ENCODE measurements around the gene EPHA1.
A peak's percentile ranks its signal among the peaks of the same experiment; 100 is the strongest.

The EPHA1 gene

DNA sequence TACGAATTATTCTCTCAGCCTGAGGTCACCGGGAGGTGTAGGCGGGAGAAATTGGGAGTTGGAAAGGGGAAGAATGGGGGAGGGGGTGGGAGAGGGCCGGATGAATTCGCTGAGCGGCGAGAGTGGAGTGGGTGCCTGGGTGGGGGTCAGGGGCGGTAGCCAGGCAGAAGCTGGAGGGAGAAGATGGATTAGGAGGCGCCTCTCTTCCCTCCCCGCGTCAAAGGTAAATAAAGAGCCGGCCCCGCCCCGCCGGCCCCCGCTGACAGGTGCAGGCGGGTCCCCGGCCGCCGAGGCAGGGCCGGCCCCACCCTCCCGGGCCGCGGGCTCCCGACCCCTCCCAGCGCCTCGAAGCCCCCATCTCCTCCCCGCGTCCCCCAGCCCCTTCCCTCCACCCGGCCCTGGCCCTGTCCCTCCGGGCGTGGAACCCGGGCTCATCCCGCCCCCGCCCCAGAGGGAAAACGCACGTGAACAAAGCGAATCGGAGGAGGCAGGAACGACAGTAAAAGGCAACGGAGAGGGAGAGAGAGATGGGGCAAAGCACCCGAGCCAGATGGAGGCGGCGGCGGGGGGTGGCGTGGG is 47.0 kb downstream of the EPHA1 start:
- Histone ChIP-seq H3K4me1 (ENCODE audit: control insufficient read depth, insufficient read depth, low read length) (no peaks in the 10 kb centered on the region), H3K4me3 (ENCODE audit: low read length) (peak overlapping the region; percentile 81), H3K9ac (ENCODE audit: low read length) (no peak overlapping the region), H3K27me3 (replicated peaks; ENCODE audit: control insufficient read depth, insufficient read depth, low read length) (peaks cover 8% of the 10 kb centered on the region), H3K9me3 (ENCODE audit: control insufficient read depth, low read length) (no peaks in the 10 kb centered on the region), H3K36me3 (ENCODE audit: control insufficient read depth, insufficient read depth, low read length, severe bottlenecking) (no peaks in the 10 kb centered on the region)
- DNase-seq (ENCODE audit: low read depth), result peak; percentile 25

DNA sequence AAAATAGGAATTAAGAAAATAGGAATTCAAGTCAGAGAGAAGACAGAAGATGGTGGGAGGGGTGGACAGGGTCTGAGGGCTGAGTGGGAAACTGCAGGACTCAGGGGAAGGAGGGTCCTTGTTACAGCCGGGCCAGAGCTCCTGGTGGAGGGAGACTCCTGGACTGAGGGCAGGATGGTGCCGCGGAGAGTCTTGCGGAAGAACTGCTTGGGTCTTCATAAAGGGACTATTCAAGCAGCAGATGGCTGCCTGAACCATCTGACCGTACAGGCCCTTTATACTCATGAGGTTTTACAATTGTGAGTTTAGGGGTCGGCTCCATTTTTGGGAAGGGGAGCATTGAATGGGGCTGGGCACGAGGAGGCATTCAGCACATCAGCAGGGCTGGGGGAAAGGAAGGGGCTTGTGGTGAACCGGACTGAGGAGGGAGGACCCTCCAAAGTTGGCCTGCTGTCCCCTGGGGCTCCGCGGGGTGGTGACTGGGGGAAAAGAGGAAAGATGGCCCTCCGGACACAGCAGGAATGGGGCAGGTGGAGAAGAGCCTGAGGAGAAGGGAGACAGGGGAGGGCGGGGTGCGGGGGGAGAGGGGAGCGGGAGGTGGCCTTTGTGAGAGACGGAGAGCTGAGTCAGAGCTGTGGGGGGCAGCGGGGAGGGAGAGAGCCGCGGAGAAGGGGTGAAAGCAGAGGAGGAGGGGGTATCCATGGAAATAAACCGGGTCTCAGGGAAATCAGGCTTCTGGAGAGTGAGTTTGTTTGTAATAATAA is 47.7 kb downstream of the EPHA1 start:
- Histone ChIP-seq H3K4me3 (ENCODE audit: low read length) (no peak overlapping the region), H3K9me3 (ENCODE audit: control insufficient read depth, low read length) (no peaks in the 10 kb centered on the region), H3K27me3 (replicated peaks; ENCODE audit: control insufficient read depth, insufficient read depth, low read length) (peaks cover 8% of the 10 kb centered on the region), H3K4me1 (ENCODE audit: control insufficient read depth, insufficient read depth, low read length) (no peaks in the 10 kb centered on the region), H3K36me3 (ENCODE audit: control insufficient read depth, insufficient read depth, low read length, severe bottlenecking) (no peaks in the 10 kb centered on the region), H3K9ac (ENCODE audit: low read length) (no peak overlapping the region)
- DNase-seq (ENCODE audit: low read depth), result no peak

DNA sequence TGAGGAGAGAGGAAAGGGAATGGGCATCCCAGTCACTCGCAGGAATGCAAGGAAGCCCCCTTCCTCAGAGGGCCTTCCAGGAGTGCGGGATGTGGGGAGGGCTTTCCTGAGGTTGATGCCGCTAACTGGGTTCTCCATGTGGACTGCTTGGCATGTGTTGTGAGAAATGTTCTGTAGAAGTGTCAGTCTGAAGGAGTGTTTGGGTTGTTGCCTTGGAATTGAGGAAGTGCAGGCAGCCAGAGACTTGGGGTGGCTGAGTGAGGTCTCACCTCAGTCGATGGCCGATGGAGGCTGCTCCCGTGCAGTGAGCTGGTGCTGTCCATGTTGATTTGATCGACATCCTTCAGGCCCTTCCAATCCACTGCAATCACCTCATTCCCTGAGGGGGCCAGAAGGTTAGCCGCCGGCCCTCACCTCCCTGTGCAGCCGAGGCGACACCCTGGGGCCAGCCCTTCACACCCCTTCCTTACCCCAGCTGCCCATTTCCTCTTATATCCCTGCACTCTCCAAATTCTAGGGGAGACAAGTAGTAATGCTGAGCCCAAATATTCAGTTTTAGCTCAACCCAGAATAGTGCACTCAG is 48.8 kb downstream of the EPHA1 start:
- H3K27me3 ChIP-seq (replicated peaks; ENCODE audit: control insufficient read depth, insufficient read depth, low read length), result peaks cover 8% of the 10 kb centered on the region
- H3K9ac ChIP-seq (ENCODE audit: low read length), result no peak overlapping the region
- H3K4me1 ChIP-seq (ENCODE audit: control insufficient read depth, insufficient read depth, low read length), result no peaks in the 10 kb centered on the region
- no peak overlapping the region for H3K4me3 ChIP-seq (ENCODE audit: low read length)
- no peak for DNase-seq (ENCODE audit: low read depth)
- no peaks in the 10 kb centered on the region for H3K36me3 ChIP-seq (ENCODE audit: control insufficient read depth, insufficient read depth, low read length, severe bottlenecking)
- H3K9me3 ChIP-seq (ENCODE audit: control insufficient read depth, low read length), result no peaks in the 10 kb centered on the region

DNA sequence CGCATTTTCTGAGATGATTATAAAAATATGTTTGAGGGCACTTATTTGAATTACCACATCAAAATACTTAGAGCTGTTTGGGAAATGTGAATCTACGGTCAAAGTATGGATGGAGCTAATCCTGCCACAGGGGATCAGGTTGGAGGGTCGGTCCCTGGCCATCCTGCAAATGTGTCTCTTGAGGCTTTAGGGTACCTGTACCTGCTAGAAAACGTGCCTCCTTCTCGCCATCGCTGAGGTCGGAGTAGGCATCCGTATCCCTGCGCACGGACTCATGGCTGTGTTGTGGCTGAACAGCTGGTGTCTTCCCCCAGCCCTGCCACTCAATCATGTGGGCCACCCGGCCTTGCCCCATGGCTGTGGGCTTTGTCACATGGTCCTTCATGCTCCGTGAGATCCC is 50.0 kb downstream of the EPHA1 start:
- Histone ChIP-seq H3K9me3 (ENCODE audit: control insufficient read depth, low read length) (no peaks in the 10 kb centered on the region), H3K4me1 (ENCODE audit: control insufficient read depth, insufficient read depth, low read length) (no peaks in the 10 kb centered on the region), H3K4me3 (ENCODE audit: low read length) (no peak overlapping the region), H3K27me3 (replicated peaks; ENCODE audit: control insufficient read depth, insufficient read depth, low read length) (peaks cover 11% of the 10 kb centered on the region), H3K9ac (ENCODE audit: low read length) (no peak overlapping the region), H3K36me3 (ENCODE audit: control insufficient read depth, insufficient read depth, low read length, severe bottlenecking) (no peaks in the 10 kb centered on the region)
- DNase-seq (ENCODE audit: low read depth), result no peak

DNA sequence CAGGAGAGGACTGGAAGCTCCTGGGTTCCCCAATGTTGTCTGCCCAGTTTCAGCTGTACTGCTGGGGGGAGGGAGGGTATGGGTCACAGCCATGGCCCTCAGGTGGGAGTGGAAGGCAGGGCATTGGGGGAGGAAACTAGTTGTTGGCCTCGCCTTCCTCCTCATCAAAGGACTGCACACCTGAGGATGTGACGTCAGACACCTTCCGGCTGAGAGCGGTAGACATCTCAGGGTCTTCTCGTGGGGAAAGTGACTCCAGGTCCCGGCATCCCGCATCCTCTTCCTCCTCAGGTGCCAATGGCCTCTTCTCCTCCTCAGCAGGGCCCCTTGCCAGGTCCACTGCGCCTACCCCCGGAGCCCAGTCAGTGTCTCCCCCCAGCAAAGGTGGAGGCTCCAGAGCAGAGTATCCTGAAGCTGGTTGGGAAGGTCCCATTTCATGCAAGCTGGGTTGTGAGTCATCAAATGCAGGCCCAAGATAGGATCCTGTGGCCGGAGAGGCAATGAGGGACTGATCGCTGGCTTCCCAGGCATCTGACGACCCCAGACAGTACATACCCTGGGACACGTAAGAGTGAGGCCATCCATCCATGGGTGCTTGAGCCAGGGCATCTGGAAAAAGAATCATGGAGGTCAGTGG is 52.1 kb downstream of the EPHA1 start:
- Histone ChIP-seq H3K4me1 (ENCODE audit: control insufficient read depth, insufficient read depth, low read length) (no peaks in the 10 kb centered on the region), H3K9me3 (ENCODE audit: control insufficient read depth, low read length) (no peaks in the 10 kb centered on the region), H3K9ac (ENCODE audit: low read length) (no peak overlapping the region), H3K4me3 (ENCODE audit: low read length) (no peak overlapping the region), H3K27me3 (replicated peaks; ENCODE audit: control insufficient read depth, insufficient read depth, low read length) (peaks cover 4% of the 10 kb centered on the region), H3K36me3 (ENCODE audit: control insufficient read depth, insufficient read depth, low read length, severe bottlenecking) (no peaks in the 10 kb centered on the region)
- no peak for DNase-seq (ENCODE audit: low read depth)

DNA sequence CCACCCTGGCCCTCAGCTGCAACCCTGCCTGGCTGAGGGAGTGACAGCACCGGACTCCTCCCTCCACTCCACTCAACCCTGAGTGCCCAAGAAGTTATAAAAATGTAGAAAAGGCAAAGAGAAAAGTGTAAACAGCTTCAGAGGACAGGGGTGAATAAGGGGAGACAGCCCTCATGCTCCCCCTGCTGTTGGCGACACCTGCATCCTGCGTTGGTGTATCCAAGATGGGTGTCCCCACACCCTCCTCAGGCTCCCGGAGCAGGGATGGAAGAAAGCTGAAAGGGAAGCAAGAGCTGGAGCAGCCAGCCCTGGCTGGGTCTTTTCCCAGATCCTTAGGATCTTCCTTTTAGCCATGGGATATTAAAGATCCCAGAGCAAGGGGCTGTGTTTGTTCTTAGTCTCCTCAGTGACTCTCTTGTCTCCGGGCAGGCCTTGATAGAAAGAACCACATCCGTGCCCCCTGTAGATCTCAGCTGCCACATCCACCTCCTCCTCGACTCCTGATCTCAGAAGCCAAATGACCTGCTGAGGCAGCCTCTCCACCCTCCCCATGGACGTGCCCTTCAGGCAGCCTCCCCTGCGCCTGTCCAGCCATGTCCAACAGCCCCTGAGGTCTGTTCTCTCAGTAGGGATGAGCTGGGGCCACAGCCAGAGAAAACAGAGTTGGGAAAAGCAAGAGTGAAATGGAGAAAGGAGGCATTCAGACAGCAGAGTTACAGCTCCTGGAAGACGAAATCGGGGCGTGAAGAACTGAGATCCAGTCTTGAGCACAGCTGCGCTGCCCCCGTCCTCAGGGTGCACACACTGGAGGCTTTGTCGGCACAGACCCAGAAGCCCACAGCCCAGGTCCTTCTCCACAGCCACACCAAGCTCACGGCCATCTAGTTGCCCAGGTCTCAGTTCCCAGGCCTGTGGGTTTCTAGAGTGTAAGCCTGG is 52.9 kb downstream of the EPHA1 start:
- Histone ChIP-seq H3K27me3 (replicated peaks; ENCODE audit: control insufficient read depth, insufficient read depth, low read length) (peaks cover 9% of the 10 kb centered on the region), H3K9me3 (ENCODE audit: control insufficient read depth, low read length) (no peaks in the 10 kb centered on the region), H3K4me1 (ENCODE audit: control insufficient read depth, insufficient read depth, low read length) (no peaks in the 10 kb centered on the region), H3K9ac (ENCODE audit: low read length) (no peak overlapping the region), H3K4me3 (ENCODE audit: low read length) (no peak overlapping the region), H3K36me3 (ENCODE audit: control insufficient read depth, insufficient read depth, low read length, severe bottlenecking) (no peaks in the 10 kb centered on the region)
- no peak for DNase-seq (ENCODE audit: low read depth)

DNA sequence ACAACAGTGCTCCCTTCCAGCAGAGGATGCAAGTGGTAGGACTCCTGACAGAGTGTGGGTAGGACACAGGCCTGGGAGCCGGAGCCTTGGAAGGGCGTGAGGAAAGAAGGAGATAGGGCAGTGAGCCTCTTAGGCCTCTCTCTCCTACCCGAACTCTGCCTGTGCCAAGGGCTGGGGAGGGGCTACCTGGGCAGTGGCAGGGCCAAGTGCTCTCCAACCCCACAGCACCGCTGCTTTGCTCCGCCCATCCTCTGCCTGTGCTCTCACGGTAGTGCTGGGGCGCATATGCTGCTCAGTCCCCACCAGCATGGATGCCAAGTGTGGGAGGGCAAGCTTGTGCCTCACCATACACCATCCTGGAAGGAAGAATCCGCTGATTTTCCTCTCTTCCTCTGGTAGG is 53.7 kb downstream of the EPHA1 start:
- peaks cover 15% of the 10 kb centered on the region for H3K27me3 ChIP-seq (replicated peaks; ENCODE audit: control insufficient read depth, insufficient read depth, low read length)
- no peak overlapping the region for H3K9ac ChIP-seq (ENCODE audit: low read length)
- no peak overlapping the region for H3K4me3 ChIP-seq (ENCODE audit: low read length)
- no peaks in the 10 kb centered on the region for H3K4me1 ChIP-seq (ENCODE audit: control insufficient read depth, insufficient read depth, low read length)
- no peak for DNase-seq (ENCODE audit: low read depth)
- no peaks in the 10 kb centered on the region for H3K9me3 ChIP-seq (ENCODE audit: control insufficient read depth, low read length)
- no peaks in the 10 kb centered on the region for H3K36me3 ChIP-seq (ENCODE audit: control insufficient read depth, insufficient read depth, low read length, severe bottlenecking)

DNA sequence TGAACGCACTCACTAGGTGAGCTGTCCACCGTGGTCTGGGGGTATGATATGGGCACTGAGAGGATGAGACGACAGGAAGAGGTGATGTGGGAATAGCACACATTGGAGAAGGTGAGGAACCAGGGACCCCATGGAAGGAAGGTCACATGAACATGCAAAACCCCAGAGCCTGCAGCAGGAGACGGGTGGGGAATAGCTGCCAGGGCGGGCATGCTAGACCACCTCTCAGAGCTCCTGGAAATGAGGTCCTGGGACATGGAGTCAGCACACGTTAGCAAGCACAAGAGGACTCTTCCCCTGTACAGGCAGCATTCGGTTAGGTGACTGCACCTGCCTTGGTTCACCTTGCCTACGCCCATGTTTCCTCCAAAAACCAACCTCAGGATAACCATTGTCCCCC is 54.3 kb downstream of the EPHA1 start:
- Histone ChIP-seq H3K36me3 (ENCODE audit: control insufficient read depth, insufficient read depth, low read length, severe bottlenecking) (no peaks in the 10 kb centered on the region), H3K27me3 (replicated peaks; ENCODE audit: control insufficient read depth, insufficient read depth, low read length) (peaks cover 21% of the 10 kb centered on the region), H3K4me1 (ENCODE audit: control insufficient read depth, insufficient read depth, low read length) (no peaks in the 10 kb centered on the region), H3K9me3 (ENCODE audit: control insufficient read depth, low read length) (no peaks in the 10 kb centered on the region), H3K4me3 (ENCODE audit: low read length) (no peak overlapping the region), H3K9ac (ENCODE audit: low read length) (no peak overlapping the region)
- DNase-seq (ENCODE audit: low read depth), result no peak

DNA sequence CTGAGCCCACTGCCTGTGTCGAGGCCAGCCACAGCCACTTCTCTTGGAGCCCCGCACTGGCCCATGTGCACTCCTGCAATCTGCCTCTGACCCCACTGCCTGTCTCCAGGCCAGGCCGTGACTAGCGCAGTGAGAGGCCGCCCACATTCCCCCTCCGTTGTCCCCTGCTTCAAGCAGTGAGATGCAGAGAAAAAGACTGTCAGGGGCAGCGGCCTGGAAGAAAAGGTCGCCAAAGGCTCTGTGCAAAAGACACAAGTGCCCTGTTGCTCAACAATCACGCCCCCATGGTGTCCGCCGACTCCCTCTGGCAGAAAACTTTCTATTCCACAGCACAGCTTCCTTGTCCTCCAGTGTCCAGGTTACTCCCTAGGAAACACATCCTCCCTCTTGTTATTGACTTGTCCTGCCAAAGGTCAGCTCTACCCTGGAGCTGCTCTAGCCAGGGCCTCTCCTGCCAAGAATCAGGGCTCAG is 56.1 kb downstream of the EPHA1 start:
- no peak for DNase-seq (ENCODE audit: low read depth)
- H3K27me3 ChIP-seq (replicated peaks; ENCODE audit: control insufficient read depth, insufficient read depth, low read length), result peaks cover 22% of the 10 kb centered on the region
- no peak overlapping the region for H3K4me3 ChIP-seq (ENCODE audit: low read length)
- H3K9me3 ChIP-seq (ENCODE audit: control insufficient read depth, low read length), result no peaks in the 10 kb centered on the region
- no peaks in the 10 kb centered on the region for H3K36me3 ChIP-seq (ENCODE audit: control insufficient read depth, insufficient read depth, low read length, severe bottlenecking)
- H3K9ac ChIP-seq (ENCODE audit: low read length), result no peak overlapping the region
- no peaks in the 10 kb centered on the region for H3K4me1 ChIP-seq (ENCODE audit: control insufficient read depth, insufficient read depth, low read length)

DNA sequence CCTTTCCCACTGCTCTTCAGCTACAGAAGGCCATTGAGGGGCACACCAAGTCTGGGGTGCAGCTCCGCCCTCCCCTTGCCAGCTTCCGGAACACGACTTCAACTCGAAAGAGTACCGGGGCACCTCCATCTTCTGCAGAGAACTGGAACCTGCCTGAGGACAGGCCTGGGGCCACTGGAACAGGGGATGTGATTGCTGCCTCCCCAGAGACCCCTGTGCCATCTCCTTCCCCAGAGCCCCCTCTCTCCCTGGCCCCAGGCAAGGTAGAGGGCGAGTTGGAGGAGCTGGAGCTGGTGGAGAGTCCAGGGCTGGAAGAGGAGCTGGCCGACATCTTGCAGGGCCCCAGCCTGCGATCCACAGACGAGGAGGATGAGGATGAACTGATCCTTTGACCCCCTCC is 57.1 kb downstream of the EPHA1 start:
- H3K9me3 ChIP-seq (ENCODE audit: control insufficient read depth, low read length), result no peaks in the 10 kb centered on the region
- peaks cover 25% of the 10 kb centered on the region for H3K27me3 ChIP-seq (replicated peaks; ENCODE audit: control insufficient read depth, insufficient read depth, low read length)
- H3K4me3 ChIP-seq (ENCODE audit: low read length), result no peak overlapping the region
- H3K9ac ChIP-seq (ENCODE audit: low read length), result no peak overlapping the region
- H3K4me1 ChIP-seq (ENCODE audit: control insufficient read depth, insufficient read depth, low read length), result no peaks in the 10 kb centered on the region
- no peaks in the 10 kb centered on the region for H3K36me3 ChIP-seq (ENCODE audit: control insufficient read depth, insufficient read depth, low read length, severe bottlenecking)
- DNase-seq (ENCODE audit: low read depth), result no peak
